ENCODE measurements around the gene SLC25A14. TPM values are rescaled to one million over a fixed set of nuclear protein-coding genes. Genes with fewer than 3 reads are reported as not detected.

The SLC25A14 gene
- total RNA-seq, 2 experiments from 2014 or later: 12.2 to 13.0 TPM

DNA sequence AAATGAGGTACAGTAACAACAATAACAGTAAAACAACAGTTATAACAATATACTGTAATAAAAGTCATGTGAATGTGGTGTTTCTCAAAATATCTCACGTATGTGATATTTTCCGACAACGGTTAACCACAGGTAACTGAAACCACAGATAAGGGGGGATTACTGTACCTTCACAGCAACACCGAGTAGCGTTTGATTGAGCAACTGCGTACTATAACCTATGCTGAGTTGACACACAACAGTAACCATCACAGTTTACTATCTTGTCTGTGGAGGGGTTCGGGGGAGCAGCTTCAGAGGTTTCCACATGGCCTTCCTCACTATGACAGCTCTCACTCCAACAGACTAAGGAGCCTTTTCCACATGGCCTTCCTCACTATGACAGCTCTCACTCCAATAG lies 75.5 kb downstream of the SLC25A14 start:
- ChIA-PET POLR2A (no interaction called here), CTCF (no interaction called here)
- Mint-ChIP-seq H3K27ac (no peak overlapping the region), H3K36me3 (ENCODE audit: low read depth) (peaks cover 23% of the 10 kb centered on the region), H3K9me3 (no peaks in the 10 kb centered on the region), H3K4me3 (no peak overlapping the region), H3K4me1 (ENCODE audit: low read depth) (no peaks in the 10 kb centered on the region), H3K27me3 (no peaks in the 10 kb centered on the region)
- peak in 1 of 14 experiments; percentile 5 for DNase-seq
- H3K4me3 ChIP-seq (ENCODE audit: low read length): no peak overlapping the region
- no peak overlapping the region for H3K27ac ChIP-seq (ENCODE audit: low read depth in 1 of 2, low read length in 2 of 2)
- no peaks in the 10 kb centered on the region for H3K27me3 ChIP-seq (ENCODE audit: control insufficient read depth in 1 of 2, insufficient read depth in 2 of 2, low read length in 2 of 2)
- no peak for ATAC-seq (ENCODE audit: poor library complexity)
- H3K9me3 ChIP-seq (ENCODE audit: control insufficient read depth in 1 of 2, insufficient read depth in 1 of 2, low read length in 2 of 2): no peaks in the 10 kb centered on the region
- H3K36me3 ChIP-seq (ENCODE audit: insufficient read depth, low read length): peaks cover 18% of the 10 kb centered on the region
- TF ChIP-seq, protein P1, sequence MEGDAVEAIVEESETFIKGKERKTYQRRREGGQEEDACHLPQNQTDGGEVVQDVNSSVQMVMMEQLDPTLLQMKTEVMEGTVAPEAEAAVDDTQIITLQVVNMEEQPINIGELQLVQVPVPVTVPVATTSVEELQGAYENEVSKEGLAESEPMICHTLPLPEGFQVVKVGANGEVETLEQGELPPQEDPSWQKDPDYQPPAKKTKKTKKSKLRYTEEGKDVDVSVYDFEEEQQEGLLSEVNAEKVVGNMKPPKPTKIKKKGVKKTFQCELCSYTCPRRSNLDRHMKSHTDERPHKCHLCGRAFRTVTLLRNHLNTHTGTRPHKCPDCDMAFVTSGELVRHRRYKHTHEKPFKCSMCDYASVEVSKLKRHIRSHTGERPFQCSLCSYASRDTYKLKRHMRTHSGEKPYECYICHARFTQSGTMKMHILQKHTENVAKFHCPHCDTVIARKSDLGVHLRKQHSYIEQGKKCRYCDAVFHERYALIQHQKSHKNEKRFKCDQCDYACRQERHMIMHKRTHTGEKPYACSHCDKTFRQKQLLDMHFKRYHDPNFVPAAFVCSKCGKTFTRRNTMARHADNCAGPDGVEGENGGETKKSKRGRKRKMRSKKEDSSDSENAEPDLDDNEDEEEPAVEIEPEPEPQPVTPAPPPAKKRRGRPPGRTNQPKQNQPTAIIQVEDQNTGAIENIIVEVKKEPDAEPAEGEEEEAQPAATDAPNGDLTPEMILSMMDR (IDR thresholded peaks at IDR 0.05): no peak
- intact Hi-C loops (cut with DNase I, micrococcal nuclease): no loop called here
- no peaks in the 10 kb centered on the region for H3K4me1 ChIP-seq (ENCODE audit: insufficient read depth, low read length)

DNA sequence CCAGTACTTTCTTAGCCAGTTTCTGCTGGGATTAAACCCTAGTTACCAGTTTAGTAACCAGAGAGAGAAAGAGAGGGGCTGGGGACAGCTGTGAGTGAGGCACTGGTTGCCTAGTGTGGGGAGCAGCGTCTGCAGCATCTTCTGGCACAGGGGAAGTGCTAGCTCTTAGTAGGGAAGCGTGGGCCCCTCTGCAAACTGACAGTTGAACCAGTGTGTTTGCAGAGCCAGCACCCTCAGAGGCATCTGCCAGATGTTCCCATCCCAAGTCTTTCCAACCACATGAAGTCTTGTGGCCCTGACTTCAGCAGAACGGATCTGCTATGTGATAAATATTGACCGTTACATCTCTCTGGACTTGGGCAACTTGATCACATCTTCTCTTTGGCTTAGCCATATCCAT lies 77.1 kb downstream of the SLC25A14 start:
- Mint-ChIP-seq H3K4me3 (no peak overlapping the region), H3K27ac (no peak overlapping the region), H3K9me3 (no peaks in the 10 kb centered on the region), H3K27me3 (no peaks in the 10 kb centered on the region), H3K36me3 (ENCODE audit: low read depth) (peaks cover 13% of the 10 kb centered on the region), H3K4me1 (ENCODE audit: low read depth) (no peaks in the 10 kb centered on the region)
- no peak for DNase-seq
- Histone ChIP-seq H3K27ac (ENCODE audit: low read depth in 1 of 2, low read length in 2 of 2) (no peak overlapping the region), H3K9me3 (ENCODE audit: control insufficient read depth in 1 of 2, insufficient read depth in 1 of 2, low read length in 2 of 2) (no peaks in the 10 kb centered on the region), H3K4me3 (ENCODE audit: low read length) (no peak overlapping the region), H3K36me3 (ENCODE audit: insufficient read depth, low read length) (peaks cover 9% of the 10 kb centered on the region), H3K4me1 (ENCODE audit: insufficient read depth, low read length) (no peaks in the 10 kb centered on the region), H3K27me3 (ENCODE audit: control insufficient read depth in 1 of 2, insufficient read depth in 2 of 2, low read length in 2 of 2) (no peaks in the 10 kb centered on the region)
- intact Hi-C loops (cut with DNase I, micrococcal nuclease): no loop called here
- TF ChIP-seq, protein P1 (IDR thresholded peaks at IDR 0.05): no peak
- ATAC-seq (ENCODE audit: poor library complexity): no peak
- CTCF ChIA-PET: no interaction called here
- POLR2A ChIA-PET: no interaction called here

DNA sequence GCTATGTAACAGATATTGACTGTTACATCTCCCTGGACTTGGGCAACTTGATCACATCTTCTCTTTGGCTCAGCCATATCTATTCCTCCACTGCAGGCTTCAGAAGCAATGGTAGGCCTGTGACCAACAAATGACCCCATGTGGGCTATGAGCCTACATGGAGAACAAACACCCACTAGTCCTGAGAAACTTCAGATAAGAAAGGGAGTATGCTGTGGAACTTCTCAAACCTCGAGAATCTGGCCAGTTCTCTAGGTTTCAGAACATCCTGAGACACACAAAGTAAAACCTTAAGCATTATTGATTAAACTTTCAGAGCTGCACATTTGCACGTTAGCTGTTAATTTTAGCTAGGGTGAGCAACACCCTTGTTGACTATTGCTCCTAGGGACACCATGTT lies 78.3 kb downstream of the SLC25A14 start:
- TF ChIP-seq, protein P1 (IDR thresholded peaks at IDR 0.05): no peak

More for the DNA sequence above, 78.3 kb downstream of the SLC25A14 start:
- POLR2A ChIA-PET: no interaction called here
- Histone ChIP-seq H3K4me1 (ENCODE audit: insufficient read depth, low read length) (no peaks in the 10 kb centered on the region), H3K27me3 (ENCODE audit: control insufficient read depth in 1 of 2, insufficient read depth in 2 of 2, low read length in 2 of 2) (no peaks in the 10 kb centered on the region), H3K9me3 (ENCODE audit: control insufficient read depth in 1 of 2, insufficient read depth in 1 of 2, low read length in 2 of 2) (no peaks in the 10 kb centered on the region), H3K4me3 (ENCODE audit: low read length) (no peak overlapping the region), H3K36me3 (ENCODE audit: insufficient read depth, low read length) (peaks cover 4% of the 10 kb centered on the region), H3K27ac (ENCODE audit: low read depth in 1 of 2, low read length in 2 of 2) (no peak overlapping the region)
- DNase-seq (no peak), ATAC-seq (ENCODE audit: poor library complexity) (no peak)
- H3K27ac Mint-ChIP-seq: no peak overlapping the region
- H3K36me3 Mint-ChIP-seq (ENCODE audit: low read depth): peaks cover 8% of the 10 kb centered on the region
- no peak overlapping the region for H3K4me3 Mint-ChIP-seq
- H3K27me3 Mint-ChIP-seq: no peaks in the 10 kb centered on the region
- H3K9me3 Mint-ChIP-seq: no peaks in the 10 kb centered on the region
- intact Hi-C loops (cut with DNase I, micrococcal nuclease): no loop called here
- CTCF ChIA-PET: no interaction called here
- H3K4me1 Mint-ChIP-seq (ENCODE audit: low read depth): no peaks in the 10 kb centered on the region
